HG02852 (cell line): Measurements from ENCODE around the gene SRPK2.
"Not testable (repeated sequence)": the region's sequence is repeated elsewhere in the genome, so short reads cannot be mapped to it uniquely, and the experiment has no call there.

ENCODE experiments used
- ATAC-seq: cut with Tn5 transposase; IDR thresholded peaks from one replicate; pipeline ENCODE4 v1.9.1; 2021; ENCODE audit warnings: mild to moderate bottlenecking, moderate library complexity; ENCODE audit not compliant: unreplicated experiment

Gene SRPK2

DNA sequence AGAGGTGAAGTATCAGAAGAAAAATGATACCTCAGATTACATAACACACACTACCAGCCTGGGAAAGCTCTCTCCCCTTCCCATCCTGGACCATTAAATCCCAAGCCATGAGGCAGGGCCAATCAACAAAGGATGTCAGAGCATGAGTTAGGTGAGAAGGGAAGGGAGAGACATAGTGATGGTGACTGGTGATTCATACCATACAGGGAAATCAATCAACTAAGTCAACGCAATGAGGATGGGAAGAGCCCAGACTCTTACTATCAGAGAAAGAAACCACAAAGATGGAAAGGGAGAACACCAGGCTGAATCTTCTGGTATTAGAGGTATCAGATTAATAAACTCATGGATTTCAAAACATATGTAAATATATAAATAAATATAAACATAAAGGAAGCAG, 189.3 kb downstream of the SRPK2 start:
- ATAC-seq: no peak

DNA sequence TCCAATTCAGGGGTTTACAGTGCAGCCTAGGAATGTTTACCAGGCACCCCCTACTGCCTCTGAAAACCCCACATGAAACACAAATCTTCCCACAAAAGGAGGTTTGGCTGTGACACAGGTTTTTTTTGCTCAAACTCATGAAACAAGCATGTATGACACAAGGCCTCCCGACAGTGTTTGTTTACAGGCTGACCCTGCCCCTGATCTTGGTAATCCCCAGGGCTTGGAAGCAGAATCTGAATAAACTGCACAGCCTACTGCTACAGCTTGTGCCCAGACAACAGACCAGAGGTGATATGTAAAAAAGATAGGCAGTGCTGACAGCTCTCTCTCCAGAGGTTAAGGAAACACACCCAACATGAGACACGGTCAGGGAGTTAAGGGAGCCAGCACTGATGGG, 190.5 kb downstream of the SRPK2 start:
- ATAC-seq: no peak

DNA sequence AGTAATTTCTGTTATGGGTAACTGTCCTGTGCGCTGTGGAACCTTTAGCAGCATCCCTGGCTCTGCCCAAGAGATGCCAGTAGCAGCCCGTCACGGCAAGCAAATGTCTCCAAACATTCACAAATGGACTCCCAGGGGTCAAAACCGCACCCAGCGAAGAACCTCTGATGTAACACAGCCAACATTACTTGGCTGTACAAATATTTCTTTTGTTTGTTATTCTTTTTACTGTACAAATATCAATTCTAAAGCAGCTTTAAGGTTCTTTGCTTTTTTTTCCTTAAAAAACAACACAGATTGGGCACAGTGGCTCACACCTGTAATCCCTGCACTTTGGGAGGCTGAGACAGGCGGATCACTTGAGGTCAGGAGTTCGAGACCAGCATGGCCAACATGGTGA, 192.2 kb downstream of the SRPK2 start:
- ATAC-seq: no peak

DNA sequence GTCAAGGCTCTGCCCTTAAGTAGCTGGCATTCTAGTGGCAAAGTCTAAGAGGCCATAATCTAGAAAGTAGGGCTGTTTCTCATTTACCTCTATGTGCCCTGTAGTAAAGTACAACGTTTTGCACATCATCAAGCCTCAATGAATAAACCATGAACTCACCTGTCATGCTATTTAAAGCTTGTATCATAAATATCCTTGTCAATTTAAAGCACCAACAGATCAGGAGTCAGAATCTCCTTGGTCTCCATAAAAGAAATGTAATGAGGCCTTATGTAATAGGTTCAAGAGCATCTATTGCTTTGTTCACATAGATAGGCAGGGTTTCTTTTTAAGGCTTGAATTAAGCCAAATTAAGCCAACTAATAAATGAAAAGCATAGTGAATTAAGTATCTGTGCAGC, 192.8 kb downstream of the SRPK2 start:
- ATAC-seq: no peak

DNA sequence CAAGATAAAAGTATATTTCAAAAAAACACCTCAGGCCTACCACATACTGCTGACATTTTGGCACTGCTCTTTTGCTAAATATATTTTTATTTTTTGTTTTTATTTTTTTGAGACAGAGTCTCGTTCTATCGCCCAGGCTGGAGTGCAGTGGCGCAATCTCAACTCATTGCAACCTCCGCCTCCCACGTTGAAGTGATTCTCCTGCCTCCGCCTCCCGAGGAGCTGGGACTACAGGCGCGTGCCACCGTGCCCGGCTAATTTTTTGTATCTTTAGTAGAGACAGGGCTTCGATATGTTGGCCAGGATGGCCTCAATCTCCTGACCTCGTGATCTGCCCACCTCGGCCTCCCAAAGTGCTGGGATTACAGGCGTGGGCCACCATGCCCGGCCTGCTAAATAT, 193.8 kb downstream of the SRPK2 start:
- not testable (repeated sequence) for ATAC-seq

DNA sequence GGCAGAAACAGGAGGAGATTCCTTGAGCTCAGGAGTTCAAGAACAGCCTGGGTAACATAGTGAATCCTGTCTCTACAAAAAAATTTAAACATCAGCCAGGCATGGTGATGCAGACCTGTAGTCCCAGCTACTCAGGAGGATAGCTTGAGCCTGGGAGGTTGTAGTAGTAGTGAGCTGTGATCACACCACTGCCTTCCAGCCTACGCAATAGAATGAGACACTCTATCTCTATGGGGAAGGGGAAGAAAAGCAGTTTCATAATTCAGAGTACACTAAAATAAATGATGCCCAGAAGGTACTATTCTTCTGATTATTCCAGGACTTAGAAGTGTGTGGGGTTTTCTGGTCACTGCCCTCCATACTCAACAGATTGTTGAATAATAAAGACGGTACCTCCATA, 197.4 kb downstream of the SRPK2 start:
- no peak for ATAC-seq

DNA sequence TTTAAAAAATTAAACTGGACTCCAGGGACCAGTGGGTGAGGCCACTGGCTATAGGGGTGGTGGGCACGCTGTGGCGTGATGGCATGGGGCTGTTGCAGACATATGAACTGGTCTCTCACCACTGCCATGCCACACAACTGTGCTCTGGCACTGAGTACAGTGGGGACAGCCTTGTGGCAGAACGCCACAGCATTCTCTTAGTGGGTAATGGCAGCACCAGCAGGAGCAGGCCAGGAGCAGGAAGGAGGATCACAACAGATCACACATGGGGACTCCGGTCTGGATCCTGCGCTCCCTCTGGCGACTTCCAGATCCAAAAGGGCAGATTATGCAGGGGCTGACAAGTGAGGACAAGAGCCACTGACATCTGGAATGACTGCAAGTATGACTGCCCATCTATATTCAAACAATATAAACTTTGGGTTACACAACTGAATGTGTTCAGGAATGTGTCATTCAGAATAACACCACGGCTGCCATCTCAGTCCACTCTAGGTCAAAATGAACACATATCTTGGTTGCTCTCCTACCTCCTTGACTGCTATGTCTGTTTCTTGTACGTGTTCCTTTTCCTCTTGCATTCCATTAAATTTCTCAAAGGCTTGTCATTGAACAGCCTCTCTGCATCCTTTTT, 198.7 kb downstream of the SRPK2 start:
- no peak for ATAC-seq

DNA sequence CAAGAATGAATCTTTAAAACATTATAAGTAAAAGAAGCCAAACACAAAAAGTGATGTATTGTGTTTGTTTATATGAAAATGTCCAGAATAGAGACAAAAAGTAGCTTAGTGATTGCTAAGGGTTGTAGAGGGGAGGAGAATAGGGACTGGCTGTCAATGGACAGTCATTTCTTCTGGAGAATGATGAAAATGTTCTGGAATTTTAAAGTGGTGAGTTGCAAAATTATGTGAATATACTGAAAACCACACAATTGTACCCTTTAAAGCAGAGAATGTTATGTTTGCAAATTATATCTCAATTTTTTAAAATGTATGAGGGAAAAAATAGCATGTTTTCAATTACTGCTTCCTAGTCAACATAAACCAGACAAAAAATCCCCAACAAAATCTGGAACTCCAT, 200.5 kb downstream of the SRPK2 start:
- ATAC-seq: no peak

DNA sequence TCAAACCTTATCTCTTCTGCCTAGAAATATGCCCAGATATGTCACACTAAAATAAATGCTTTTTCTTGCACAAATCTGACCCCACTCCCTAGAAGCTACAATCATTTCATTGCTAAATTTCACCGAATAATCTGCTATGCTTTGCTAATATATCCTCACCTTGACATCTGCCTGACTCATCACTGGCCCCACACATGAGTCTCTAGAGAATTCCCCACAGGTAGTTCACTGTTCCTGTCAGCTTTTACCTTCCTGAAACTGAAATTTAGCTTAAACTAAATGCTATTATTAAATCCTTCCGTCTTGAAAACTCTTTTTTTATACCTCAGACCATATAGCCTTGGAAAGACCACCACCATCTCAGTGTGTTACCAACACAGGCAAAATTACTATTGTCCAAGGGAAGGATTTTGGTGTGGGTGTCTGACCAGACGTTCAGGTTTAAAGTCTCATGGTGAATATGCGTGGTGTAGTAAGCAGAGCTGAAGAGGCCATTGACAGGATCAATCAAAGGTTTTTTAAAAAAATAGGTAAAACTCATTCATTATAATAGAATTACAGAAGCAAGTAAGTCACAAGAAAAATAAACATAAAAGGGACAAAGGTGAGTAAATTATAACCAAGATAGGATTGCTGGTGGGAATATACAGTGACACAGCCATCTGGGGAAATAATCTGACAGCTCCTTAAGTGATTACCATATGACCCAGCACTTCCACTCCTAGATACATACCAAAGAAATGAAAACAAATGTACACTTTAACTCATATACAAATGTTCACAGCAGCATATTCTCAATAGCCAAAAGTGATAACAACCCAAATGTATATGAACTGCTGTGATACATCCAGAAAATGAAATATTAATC, 201.2 kb downstream of the SRPK2 start:
- no peak for ATAC-seq

DNA sequence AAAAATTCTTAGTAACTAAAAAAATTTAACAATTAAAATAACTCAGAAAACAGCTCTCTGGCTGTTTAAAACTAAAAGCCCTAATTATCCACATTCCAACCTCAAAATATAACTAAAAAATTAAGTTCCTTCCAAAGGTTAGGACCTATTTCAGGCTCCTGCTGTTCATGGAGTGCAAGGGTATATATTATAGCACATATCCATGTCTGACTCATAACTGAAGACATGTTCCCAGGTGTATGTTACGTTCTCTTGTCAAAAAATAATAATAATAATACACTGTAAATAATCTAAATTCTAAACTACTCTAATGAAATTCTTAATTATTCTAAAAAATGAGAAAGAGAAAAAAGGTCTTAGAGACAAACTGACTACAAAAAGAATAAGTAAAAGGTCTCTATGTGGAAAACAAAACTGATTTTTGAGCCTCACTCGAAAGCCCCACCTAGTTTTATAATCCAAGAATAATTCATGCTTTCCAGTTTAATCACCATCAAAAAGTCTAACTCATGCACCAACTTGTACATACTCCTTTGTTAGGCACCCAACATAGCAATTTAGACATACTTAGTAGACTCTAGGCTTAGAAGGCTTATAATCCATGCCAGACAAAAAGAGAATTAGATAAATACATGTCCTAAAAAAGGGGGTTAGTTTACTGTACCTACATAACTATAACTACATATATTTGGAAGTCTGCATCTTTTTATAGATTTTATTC, 203.3 kb downstream of the SRPK2 start:
- no peak for ATAC-seq

DNA sequence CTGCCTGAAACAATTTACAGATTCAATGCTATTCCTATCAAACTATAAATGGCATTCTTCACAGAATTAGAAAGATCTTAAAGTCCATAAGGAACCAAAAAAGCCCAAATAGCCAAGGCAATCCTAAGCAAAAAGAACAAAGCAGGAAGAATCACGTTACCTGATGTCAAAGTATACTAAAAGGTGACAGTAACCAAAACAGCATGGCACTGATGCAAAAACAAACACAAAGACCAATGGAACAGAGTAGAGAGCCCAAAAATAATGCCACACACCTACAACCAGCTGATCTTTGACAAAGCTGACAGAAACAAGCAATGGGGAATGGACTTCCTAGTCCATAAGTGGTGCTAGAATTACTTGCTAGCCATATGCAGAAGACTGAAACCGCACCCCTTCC, 208.7 kb downstream of the SRPK2 start:
- ATAC-seq: no peak

DNA sequence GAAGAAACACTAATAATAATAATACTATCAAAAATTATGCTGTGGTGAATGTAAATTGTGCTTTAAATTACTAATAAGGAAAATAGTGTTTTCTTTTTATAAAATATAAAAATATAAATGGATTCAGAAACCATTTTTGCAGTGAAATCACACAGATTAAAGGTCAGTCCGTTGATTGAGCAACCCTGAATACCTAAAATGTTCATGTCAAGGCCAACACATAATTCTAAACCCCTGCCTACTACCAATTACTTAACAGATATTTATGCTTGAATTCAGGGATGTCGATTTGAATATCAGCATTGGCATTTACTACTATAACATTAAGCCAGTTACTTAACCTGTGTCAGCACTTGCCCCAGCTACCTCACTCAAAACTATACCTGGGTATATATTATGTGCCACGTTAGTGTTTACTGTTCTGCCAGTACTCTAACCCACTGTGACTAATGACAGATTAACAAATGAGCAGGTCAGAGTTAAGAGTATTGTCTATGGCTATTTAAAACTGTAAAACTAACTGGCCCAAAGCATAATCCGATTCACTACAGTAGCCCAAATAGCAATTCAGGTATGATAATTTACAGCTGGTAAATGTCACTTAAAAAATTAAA, 209.7 kb downstream of the SRPK2 start:
- no peak for ATAC-seq

DNA sequence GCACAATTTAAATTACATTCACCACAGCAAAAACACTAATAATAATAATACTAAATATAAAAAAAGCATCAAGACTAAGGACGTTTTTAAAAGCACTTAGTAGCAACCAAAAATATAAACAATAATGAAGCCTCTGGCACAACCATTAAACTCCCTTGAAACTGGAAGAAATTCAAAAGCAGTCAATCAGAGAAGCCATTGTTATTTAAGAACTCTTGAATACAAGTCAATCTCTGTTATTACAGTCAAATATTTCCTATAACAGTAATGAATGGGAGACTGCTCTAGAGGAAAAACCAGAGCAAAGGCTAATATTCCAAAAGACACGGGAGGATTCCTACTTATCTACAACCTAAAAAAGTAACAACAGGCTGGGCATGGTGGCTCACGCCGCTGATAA, 210.5 kb downstream of the SRPK2 start:
- no peak for ATAC-seq

DNA sequence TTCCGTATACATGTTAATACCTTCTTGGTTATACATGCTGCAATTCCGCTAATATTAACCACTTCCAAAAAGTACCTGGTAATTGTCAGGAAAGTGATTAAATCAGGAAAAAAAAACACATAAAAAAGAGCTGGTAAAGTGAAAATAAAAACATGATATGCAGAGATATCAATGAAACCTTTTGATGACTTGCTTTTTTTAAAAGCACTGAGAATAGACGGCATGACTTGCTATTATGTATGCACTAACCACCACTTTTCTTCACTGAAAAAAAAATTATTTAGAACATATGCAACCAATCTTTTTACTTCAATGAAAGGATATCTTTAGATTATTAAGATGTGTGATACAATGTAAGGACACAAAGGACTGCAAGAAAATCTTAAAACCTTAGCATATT, 211.7 kb downstream of the SRPK2 start:
- ATAC-seq: no peak

DNA sequence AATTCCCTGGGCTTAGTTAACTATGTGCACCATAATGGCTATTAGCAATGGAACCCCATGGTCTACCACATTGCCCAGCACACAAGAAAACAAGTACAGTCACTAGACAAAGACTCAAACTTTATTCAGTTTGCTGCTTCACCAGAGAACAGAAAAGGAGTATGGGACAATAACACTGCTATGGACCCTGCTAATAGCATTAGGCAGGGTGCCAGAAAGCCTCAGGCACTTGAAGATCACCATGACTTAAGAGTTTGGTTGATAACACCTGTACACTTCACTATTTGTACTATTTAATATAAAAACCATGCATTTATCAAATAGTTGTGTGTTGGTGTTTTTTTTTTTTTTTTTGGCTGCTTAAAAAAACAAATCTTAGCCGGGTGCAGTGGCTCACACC, 215.1 kb downstream of the SRPK2 start:
- ATAC-seq: no peak

DNA sequence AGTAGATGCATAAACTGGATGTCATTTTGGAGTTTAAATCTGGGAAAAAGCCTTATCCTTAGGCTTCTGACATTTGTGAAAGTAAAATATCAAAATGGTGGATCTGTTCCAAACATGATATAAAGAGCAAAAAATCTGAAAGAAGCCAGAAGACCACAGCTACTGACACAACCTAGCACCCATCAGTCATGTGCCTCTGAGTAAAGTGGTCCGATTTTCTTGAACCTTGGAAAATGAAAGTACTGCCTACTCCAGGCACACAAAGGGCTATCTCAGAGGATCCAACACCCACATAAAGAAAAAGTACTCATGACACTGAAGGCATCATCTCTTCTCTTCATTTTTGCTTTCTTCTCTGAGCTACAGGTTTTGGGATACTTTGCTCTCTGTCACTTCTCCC, 224.0 kb downstream of the SRPK2 start:
- no peak for ATAC-seq

DNA sequence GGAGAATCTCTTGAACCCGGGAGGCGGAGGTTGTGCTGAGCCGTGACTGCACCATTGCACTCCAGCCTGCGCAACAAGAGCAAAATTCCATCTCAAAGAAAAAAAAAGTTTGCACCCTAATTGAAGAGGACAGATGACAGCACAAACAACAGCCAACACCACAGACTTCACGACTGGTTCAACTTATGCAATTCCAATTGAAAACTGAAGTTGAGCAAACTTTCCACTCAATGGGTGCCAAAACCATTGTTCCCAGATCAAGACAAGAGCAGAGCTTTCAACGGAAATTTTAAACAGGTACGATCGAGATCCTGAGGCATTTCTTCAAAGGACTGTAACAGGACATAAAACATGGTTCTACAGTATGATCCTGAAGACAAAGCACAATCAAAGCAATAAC, 225.0 kb downstream of the SRPK2 start:
- no peak for ATAC-seq

DNA sequence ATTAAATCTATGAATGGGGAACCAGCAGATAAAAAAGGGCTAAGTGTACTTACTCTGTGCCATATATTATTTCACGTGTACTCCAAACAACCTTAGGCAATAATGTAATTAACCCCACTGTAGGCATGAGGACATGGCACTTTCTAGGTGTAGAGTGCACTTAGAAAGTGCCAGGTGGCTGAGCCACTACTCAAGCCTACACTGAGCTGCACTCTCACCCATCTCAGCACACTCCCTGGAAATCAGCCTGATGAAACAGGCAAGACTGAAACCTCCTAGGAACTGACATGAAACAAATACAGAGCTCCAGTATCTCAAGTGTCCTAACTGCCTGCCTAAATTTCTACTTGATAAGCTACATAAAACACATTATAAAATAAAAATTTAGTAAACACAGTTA, 227.4 kb downstream of the SRPK2 start:
- ATAC-seq: no peak

DNA sequence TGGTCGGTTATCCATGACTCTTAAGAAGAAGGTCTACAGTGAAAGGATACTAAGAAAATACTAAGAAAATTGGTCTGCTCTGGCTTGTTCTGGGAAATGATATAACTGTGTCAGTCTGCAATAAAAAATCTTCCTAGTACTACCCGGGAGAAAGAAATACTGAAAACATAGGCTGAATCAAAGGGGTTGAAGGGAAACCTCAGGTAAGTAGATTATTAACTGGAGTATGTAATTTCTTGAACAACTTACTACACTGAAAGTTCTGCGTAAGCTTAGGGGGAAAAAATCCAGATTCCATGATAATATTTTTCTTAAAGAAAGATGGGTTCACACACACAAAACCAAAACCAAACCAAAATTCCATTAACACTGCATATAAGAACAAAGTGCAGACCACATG, 231.4 kb downstream of the SRPK2 start:
- no peak for ATAC-seq

DNA sequence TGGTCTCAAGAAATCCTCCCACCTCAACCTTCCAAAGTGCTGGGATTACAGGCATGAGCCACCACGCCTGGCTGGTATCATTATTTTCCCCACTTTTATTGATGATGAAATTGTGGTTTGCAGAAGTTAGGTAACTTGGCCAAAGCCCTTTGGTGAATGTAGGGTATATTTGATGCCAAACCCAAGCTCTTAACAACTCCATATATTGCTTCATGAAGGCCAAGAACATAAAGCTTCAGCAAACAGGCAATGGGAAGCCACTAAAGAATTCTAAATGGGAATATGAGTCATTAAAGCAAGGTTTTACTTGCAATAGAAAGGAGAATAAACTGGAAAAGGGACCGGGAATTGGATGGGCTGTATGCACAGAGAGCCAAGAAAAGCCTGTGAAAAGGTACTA, 232.0 kb downstream of the SRPK2 start:
- ATAC-seq: no peak

DNA sequence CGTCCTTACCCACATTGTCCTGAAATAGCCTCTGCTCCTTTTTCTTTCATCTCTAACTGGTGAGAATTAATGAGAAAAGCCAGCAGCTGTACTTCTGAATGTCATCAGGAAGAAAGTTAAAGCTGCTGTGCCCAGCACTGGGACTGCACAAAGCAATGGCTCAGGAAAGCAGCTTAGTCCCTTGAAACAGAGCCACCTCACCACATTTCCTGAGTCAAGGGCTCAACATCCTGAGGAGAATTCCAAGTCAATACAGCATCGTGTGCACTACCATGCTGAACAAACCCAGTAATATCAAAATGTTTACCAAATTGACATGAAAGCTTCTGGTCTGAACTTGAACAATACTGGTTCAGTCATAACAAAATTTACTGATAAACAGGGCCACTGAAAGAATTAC, 234.6 kb downstream of the SRPK2 start:
- ATAC-seq: no peak

DNA sequence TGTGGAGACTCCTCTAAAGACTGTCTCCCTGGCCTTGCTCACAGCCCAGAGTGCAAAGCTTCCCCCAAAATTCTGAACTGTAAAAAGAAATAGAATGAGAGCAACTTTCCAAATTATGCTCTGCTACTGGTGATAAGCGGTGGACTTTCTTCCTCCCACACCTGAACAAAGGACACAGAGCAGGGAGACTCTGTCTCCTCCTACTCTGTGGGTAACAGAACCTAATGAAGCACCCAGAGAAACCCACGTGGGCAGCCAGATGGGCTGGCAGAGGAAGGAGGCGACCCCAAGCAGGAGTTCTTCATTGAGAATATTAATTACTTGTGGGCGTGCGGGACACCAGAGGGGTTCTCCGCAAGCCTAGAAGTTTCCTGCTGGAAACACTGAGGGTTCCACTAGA, 235.2 kb downstream of the SRPK2 start:
- no peak for ATAC-seq
